Caco-2 (cell line): ENCODE measurements around the gene SNX20. TPM values are rescaled to one million over a fixed set of nuclear protein-coding genes. Genes with fewer than 3 reads are reported as not detected.

ENCODE experiments used
- BruUV-seq: library from RNA; stranded (reverse); fragments of 400-500 nt; replicated peaks from 2 replicates; lab custom pipeline; 2021; lab: Mats Ljungman, UMichigan
- CTCF ChIA-PET: fragments of 300-600 bp; sonication (Branson Sonifier 250); formaldehyde crosslinking; loops from one replicate; lab custom pipeline; 2022; ENCODE audit warnings: antibody characterized with exemption; lab: Charles Lee
- POLR2A ChIA-PET: fragments of 300-600 bp; sonication (Branson Sonifier 250); formaldehyde crosslinking; loops from one replicate; lab custom pipeline; 2022; ENCODE audit warnings: antibody characterized with exemption; lab: Charles Lee
- DNase-seq, 2 experiments: peaks; one replicate each; pipeline versions ENCODE4 v3.0.0 to v3.0.0-alpha.2; 2020 to 2022
- H3K27me3 ChIP-seq: replicated peaks from 2 replicates; pipeline ENCODE4 v1.6.0; 2011; ENCODE audit warnings: low read length; ENCODE audit not compliant: control insufficient read depth, insufficient read depth
- H3K36me3 ChIP-seq: 2 replicates; pipeline ENCODE4 v1.5.1; 2011; ENCODE audit warnings: low read length; ENCODE audit not compliant: control insufficient read depth, insufficient read depth
- H3K4me1 ChIP-seq: fragments of 250-450 bp; sonication (Bioruptor Pico); 2 replicates; pipeline ENCODE4 v1.5.1; 2020; ENCODE audit warnings: mild to moderate bottlenecking
- H3K4me3 ChIP-seq: 2 replicates; pipeline ENCODE4 v1.5.1; 2011; ENCODE audit warnings: low read depth, mild to moderate bottlenecking, control low read depth, low read length
- H3K9me3 ChIP-seq: fragments of 250-450 bp; sonication (Bioruptor Pico); 2 replicates; pipeline ENCODE4 v1.5.1; 2020; ENCODE audit warnings: mild to moderate bottlenecking, moderate library complexity
- H3K27ac Mint-ChIP-seq: one replicate; pipeline ENCODE4 v1.8.0; 2022; ENCODE audit warnings: mixed read lengths; ENCODE audit not compliant: unreplicated experiment
- H3K27me3 Mint-ChIP-seq: one replicate; pipeline ENCODE4 v1.8.0; 2022; ENCODE audit warnings: mixed read lengths; ENCODE audit not compliant: insufficient read depth, unreplicated experiment
- H3K36me3 Mint-ChIP-seq: one replicate; pipeline ENCODE4 v1.8.0; 2022; ENCODE audit warnings: mild to moderate bottlenecking, mixed read lengths; ENCODE audit not compliant: insufficient read depth, unreplicated experiment
- H3K4me1 Mint-ChIP-seq: one replicate; pipeline ENCODE4 v1.8.0; 2022; ENCODE audit warnings: low read depth, mixed read lengths; ENCODE audit not compliant: unreplicated experiment
- H3K4me3 Mint-ChIP-seq: one replicate; pipeline ENCODE4 v1.8.0; 2022; ENCODE audit warnings: mild to moderate bottlenecking, moderate library complexity, mixed read lengths; ENCODE audit not compliant: unreplicated experiment
- H3K9me3 Mint-ChIP-seq: one replicate; pipeline ENCODE4 v1.8.0; 2022; ENCODE audit warnings: mixed read lengths; ENCODE audit not compliant: unreplicated experiment
- CTCF ChIP-seq, 2 experiments: fragments of 200-600 bp in 1 of 2; IDR thresholded peaks; 1 replicate in 1 of 2; 2 replicates in 1 of 2; pipeline versions ENCODE4 v1.5.1 to v1.8.0; 2011 to 2022; ENCODE audit warnings: antibody characterized with exemption in 1 of 2, control low read depth in 1 of 2, inconsistent platforms in 1 of 2, low read depth in 1 of 2, low read length in 1 of 2, mild to moderate bottlenecking in 1 of 2, moderate library complexity in 1 of 2; ENCODE audit not compliant: insufficient read depth in 1 of 2, severe bottlenecking in 1 of 2, unreplicated experiment in 1 of 2
- intact Hi-C: fragments of 100-400 bp; cut with micrococcal nuclease; formaldehyde crosslinking; loops from one replicate; pipeline ENCODE4 v1.10.0; 2022; ENCODE audit not compliant: unreplicated experiment
- total RNA-seq: library from RNA; stranded (reverse); gene quantifications from 2 replicates; pipeline ENCODE4 v1.2.3, GENCODE V29; 2022

Gene SNX20
- total RNA-seq, 1 experiment from 2014 or later, result not detected

GRCh38 chr16:50680556-50680893 lies 587 bp downstream of the SNX20 start:
- no peak overlapping the region for H3K27ac Mint-ChIP-seq
- no peaks in the 10 kb centered on the region for H3K4me1 ChIP-seq
- ChIA-PET POLR2A (no interaction called here), CTCF (no interaction called here)
- no peaks in the 10 kb centered on the region for H3K36me3 ChIP-seq
- no TSS peak for BruUV-seq
- peak in 1 of 2 experiments; percentile 19 for DNase-seq
- no peaks in the 10 kb centered on the region for H3K4me1 Mint-ChIP-seq
- no peaks in the 10 kb centered on the region for H3K27me3 ChIP-seq
- H3K4me3 ChIP-seq, result no peak overlapping the region
- H3K36me3 Mint-ChIP-seq, result no peaks in the 10 kb centered on the region
- H3K4me3 Mint-ChIP-seq, result no peak overlapping the region
- no peaks in the 10 kb centered on the region for H3K9me3 Mint-ChIP-seq
- H3K27me3 Mint-ChIP-seq, result no peaks in the 10 kb centered on the region
- H3K9me3 ChIP-seq, result no peaks in the 10 kb centered on the region; the same call in 1 of the 2 replicates
- intact Hi-C loops, result no loop called here
- TF ChIP-seq CTCF (IDR thresholded peaks at IDR 0.05; ENCODE audit: insufficient read depth in 1 of 2, low read depth in 1 of 2, low read length in 1 of 2, severe bottlenecking in 1 of 2, unreplicated experiment in 1 of 2), result no peak

- Mint-ChIP-seq H3K4me1 (no peaks in the 10 kb centered on the region), H3K27ac (no peak overlapping the region), H3K4me3 (no peak overlapping the region), H3K36me3 (no peaks in the 10 kb centered on the region), H3K9me3 (no peaks in the 10 kb centered on the region), H3K27me3 (no peaks in the 10 kb centered on the region)
- intact Hi-C loops, result no loop called here
- Histone ChIP-seq H3K4me3 (no peak overlapping the region), H3K36me3 (no peaks in the 10 kb centered on the region), H3K27me3 (no peaks in the 10 kb centered on the region), H3K9me3 (no peaks in the 10 kb centered on the region), H3K4me1 (no peaks in the 10 kb centered on the region)
- no TSS peak for BruUV-seq
- POLR2A ChIA-PET, result no interaction called here
- peak in 1 of 2 experiments; percentile 22 for DNase-seq
- CTCF ChIA-PET, result interaction anchor here (1.5 kb wide), 1 partner anchor 127 kb away, joined by 6 read pairs; no protein-coding TSS in a partner anchor
- no peak for TF ChIP-seq CTCF (IDR thresholded peaks at IDR 0.05; ENCODE audit: insufficient read depth in 1 of 2, low read depth in 1 of 2, low read length in 1 of 2, severe bottlenecking in 1 of 2, unreplicated experiment in 1 of 2)
These were observed 1.2 kb downstream of the SNX20 start for GRCh38 chr16:50679676-50680555.

DNA sequence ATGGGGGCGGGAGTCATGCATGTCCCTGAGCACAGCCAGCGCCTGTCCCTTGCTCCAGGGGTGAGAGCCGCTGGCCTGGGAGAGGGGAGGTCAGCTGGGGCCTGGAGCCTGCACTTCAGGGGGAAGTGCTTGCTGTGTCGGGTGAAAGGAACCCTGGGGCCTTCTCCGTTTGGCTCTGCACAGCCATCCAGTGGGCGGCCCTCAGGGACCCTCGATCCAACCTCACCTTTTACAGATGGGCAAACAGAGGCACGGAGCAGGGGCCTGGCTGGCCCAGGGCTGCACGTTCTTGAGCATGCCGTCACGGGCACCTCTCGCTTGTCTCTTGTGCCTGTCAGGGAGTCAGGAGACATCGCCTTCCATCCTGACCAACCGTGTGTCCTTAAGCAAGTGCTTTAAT lies 1.8 kb downstream of the SNX20 start:
- no peaks in the 10 kb centered on the region for H3K36me3 Mint-ChIP-seq
- H3K9me3 Mint-ChIP-seq, result no peaks in the 10 kb centered on the region
- no TSS peak for BruUV-seq
- Histone ChIP-seq H3K4me3 (no peak overlapping the region), H3K36me3 (no peaks in the 10 kb centered on the region), H3K4me1 (no peaks in the 10 kb centered on the region), H3K9me3 (no peaks in the 10 kb centered on the region), H3K27me3 (no peaks in the 10 kb centered on the region)
- intact Hi-C loops, result no loop called here
- H3K4me3 Mint-ChIP-seq, result no peak overlapping the region
- ChIA-PET CTCF (interaction anchor here (1.5 to 2.0 kb wide), 3 partner anchors 11 to 127 kb away, joined by 6 to 8 read pairs (median 6); no protein-coding TSS in a partner anchor), POLR2A (no interaction called here)
- DNase-seq, result peak in 1 of 2 experiments; percentile 20
- no peak overlapping the region for H3K27ac Mint-ChIP-seq
- no peak for TF ChIP-seq CTCF (IDR thresholded peaks at IDR 0.05; ENCODE audit: insufficient read depth in 1 of 2, low read depth in 1 of 2, low read length in 1 of 2, severe bottlenecking in 1 of 2, unreplicated experiment in 1 of 2)
- no peaks in the 10 kb centered on the region for H3K4me1 Mint-ChIP-seq
- no peaks in the 10 kb centered on the region for H3K27me3 Mint-ChIP-seq
